Keratinocyte (primary cell): ENCODE data around the gene SPRED1. TPM values are rescaled to one million over a fixed set of nuclear protein-coding genes. Genes with fewer than 3 reads are reported as not detected.

Experiments
- DNase-seq: peaks from one replicate; pipeline ENCODE4 v3.0.0-alpha.2; 2011; ENCODE audit warnings: low read depth, missing footprints, low spot score
- FAIRE-seq: peaks from 2 replicates; lab custom pipeline; 2011; peaks lifted over from hg19 to GRCh38; lab: Jason Lieb, UNC
- H2AFZ ChIP-seq: 2 replicates; pipeline ENCODE4 v1.6.0; 2012; ENCODE audit warnings: low read length, control low read depth, inconsistent platforms; ENCODE audit not compliant: control insufficient read depth
- H3K27ac ChIP-seq: 2 replicates; pipeline ENCODE4 v1.5.1; 2011; ENCODE audit warnings: low read length; ENCODE audit not compliant: control insufficient read depth, insufficient read depth
- H3K27me3 ChIP-seq: 3 replicates; pipeline ENCODE4 v1.6.0; 2011; ENCODE audit warnings: low read length; ENCODE audit not compliant: control insufficient read depth, insufficient read depth; ENCODE audit errors: extremely low read depth
- H3K36me3 ChIP-seq, 2 experiments: 2 replicates in 1 of 2; 3 replicates in 1 of 2; pipeline ENCODE4 v1.5.1; 2011; ENCODE audit warnings: low read length in 2 of 2, mild to moderate bottlenecking in 1 of 2; ENCODE audit not compliant: control insufficient read depth in 2 of 2, insufficient read depth in 2 of 2; ENCODE audit errors: extremely low read depth in 1 of 2
- H3K4me1 ChIP-seq: 3 replicates; pipeline ENCODE4 v1.5.1; 2011; ENCODE audit warnings: low read length; ENCODE audit not compliant: control insufficient read depth, insufficient read depth; ENCODE audit errors: extremely low read depth
- H3K4me2 ChIP-seq: 3 replicates; pipeline ENCODE4 v1.6.0; 2011; ENCODE audit warnings: low read depth, low read length; ENCODE audit not compliant: control insufficient read depth, insufficient read depth; ENCODE audit errors: extremely low read depth
- H3K4me3 ChIP-seq, 3 experiments: fragments of 200-600 bp in 1 of 3; sonication (generic) in 1 of 3; 2 replicates in 2 of 3; 3 replicates in 1 of 3; pipeline ENCODE4 v1.5.1; 2011 to 2016; ENCODE audit warnings: low read length in 3 of 3, mild to moderate bottlenecking in 3 of 3, control low read depth in 2 of 3, inconsistent platforms in 1 of 3, low read depth in 1 of 3, mixed read lengths in 1 of 3, mixed run types in 1 of 3, moderate library complexity in 1 of 3; ENCODE audit not compliant: control insufficient read depth in 2 of 3, insufficient read depth in 2 of 3; ENCODE audit errors: extremely low read depth in 1 of 3
- H3K79me2 ChIP-seq: 2 replicates; pipeline ENCODE4 v1.6.0; 2012; ENCODE audit warnings: low read length; ENCODE audit not compliant: control insufficient read depth, insufficient read depth
- H3K9ac ChIP-seq: 3 replicates; pipeline ENCODE4 v1.6.0; 2011; ENCODE audit warnings: low read length; ENCODE audit not compliant: control insufficient read depth, insufficient read depth; ENCODE audit errors: extremely low read depth
- H3K9me1 ChIP-seq: 3 replicates; pipeline ENCODE4 v1.6.0; 2011; ENCODE audit warnings: low read length; ENCODE audit not compliant: control insufficient read depth, insufficient read depth; ENCODE audit errors: extremely low read depth
- H3K9me3 ChIP-seq: 2 replicates; pipeline ENCODE4 v1.5.1; 2012; ENCODE audit warnings: low read depth, low read length; ENCODE audit not compliant: control insufficient read depth
- H4K20me1 ChIP-seq: 3 replicates; pipeline ENCODE4 v1.6.0; 2011; ENCODE audit warnings: low read length; ENCODE audit not compliant: control insufficient read depth, insufficient read depth; ENCODE audit errors: extremely low read depth
- EZH2 ChIP-seq: IDR thresholded peaks from one replicate; pipeline ENCODE4 v1.6.1; 2012; ENCODE audit warnings: inconsistent platforms, mild to moderate bottlenecking, low read length, moderate library complexity
- dilution Hi-C: fragments of 300-500 bp; cut with MboI; formaldehyde crosslinking; loops from one replicate; pipeline ENCODE4 v1.7.0; 2020; ENCODE audit warnings: low sequenced_read_pairs; ENCODE audit not compliant: extremely low pct_ligation_motif_present
- polyA plus RNA-seq, 5 experiments: library from polyadenylated mRNA; depleted of rRNA in 3 of 5; stranded (reverse) in 3 of 5; stranded (forward) in 1 of 5; unstranded in 1 of 5; fragments of >200 nt; gene quantifications; 1 replicate in 1 of 5; 2 replicates in 3 of 5; 3 replicates in 1 of 5; pipeline versions ENCODE4 v1.2.1 to v1.2.3, GENCODE V29; 2011 to 2012; ENCODE audit warnings: missing spikeins in 2 of 5, low read depth in 1 of 5, low replicate concordance in 1 of 5
- TF ChIP-seq, protein P1 (sequence below), 3 experiments: IDR thresholded peaks in 1 of 3; conservative IDR thresholded peaks in 1 of 3; optimal IDR thresholded peaks in 1 of 3; 2 replicates in 2 of 3; 3 replicates in 1 of 3; pipeline versions ENCODE3 to v1.5.1; 2011; ENCODE audit warnings: low read length in 3 of 3, mild to moderate bottlenecking in 3 of 3, moderate library complexity in 2 of 3, control low read depth in 1 of 3, inconsistent platforms in 1 of 3; ENCODE audit not compliant: insufficient read depth in 2 of 3; ENCODE audit errors: extremely low read depth in 1 of 3

SPRED1 gene
- polyA plus RNA-seq, 1 donor (not counting 4 experiments of a cell fraction or from before 2014, with no cell fraction given), result 11.5 TPM

DNA sequence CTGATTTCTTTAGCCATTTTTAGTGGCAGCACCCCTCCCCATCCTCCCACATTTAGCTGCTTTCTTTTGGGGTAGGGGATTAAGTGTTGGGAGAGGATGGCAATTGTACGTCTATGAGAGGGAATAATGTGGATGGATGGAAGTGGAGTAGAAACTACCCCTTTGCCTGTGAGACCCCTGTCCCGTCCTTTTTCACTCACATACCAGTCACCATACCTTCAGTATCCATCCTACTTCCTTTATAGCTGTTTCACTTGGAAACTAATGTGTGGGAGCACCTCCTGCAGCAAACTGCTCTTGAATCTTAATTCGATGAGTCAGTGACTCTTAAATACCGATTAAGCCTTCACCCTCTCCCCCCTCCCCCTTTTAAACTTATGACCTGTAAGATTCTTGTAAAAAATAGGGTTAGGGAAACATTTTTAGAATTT, 730 bp downstream of the SPRED1 start:
- Histone ChIP-seq H3K4me3 (peak overlapping the region; percentile 79 to 98 (median 96)), H3K36me3 (no peaks in the 10 kb centered on the region), H3K4me1 (peaks cover 25% of the 10 kb centered on the region), H3K27me3 (no peaks in the 10 kb centered on the region), H3K9me3 (no peaks in the 10 kb centered on the region), H3K27ac (peak overlapping the region; percentile 70), H4K20me1 (peaks cover 4% of the 10 kb centered on the region), H3K9ac (peak overlapping the region; percentile 84), H3K79me2 (peaks cover 57% of the 10 kb centered on the region), H3K9me1 (no peaks in the 10 kb centered on the region), H2AFZ (peak overlapping the region; percentile 48), H3K4me2 (peak overlapping the region; percentile 80)
- peak; percentile 69 for FAIRE-seq
- dilution Hi-C loops, result no loop called here
- no peak for TF ChIP-seq EZH2
- TF ChIP-seq, protein P1, sequence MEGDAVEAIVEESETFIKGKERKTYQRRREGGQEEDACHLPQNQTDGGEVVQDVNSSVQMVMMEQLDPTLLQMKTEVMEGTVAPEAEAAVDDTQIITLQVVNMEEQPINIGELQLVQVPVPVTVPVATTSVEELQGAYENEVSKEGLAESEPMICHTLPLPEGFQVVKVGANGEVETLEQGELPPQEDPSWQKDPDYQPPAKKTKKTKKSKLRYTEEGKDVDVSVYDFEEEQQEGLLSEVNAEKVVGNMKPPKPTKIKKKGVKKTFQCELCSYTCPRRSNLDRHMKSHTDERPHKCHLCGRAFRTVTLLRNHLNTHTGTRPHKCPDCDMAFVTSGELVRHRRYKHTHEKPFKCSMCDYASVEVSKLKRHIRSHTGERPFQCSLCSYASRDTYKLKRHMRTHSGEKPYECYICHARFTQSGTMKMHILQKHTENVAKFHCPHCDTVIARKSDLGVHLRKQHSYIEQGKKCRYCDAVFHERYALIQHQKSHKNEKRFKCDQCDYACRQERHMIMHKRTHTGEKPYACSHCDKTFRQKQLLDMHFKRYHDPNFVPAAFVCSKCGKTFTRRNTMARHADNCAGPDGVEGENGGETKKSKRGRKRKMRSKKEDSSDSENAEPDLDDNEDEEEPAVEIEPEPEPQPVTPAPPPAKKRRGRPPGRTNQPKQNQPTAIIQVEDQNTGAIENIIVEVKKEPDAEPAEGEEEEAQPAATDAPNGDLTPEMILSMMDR (optimal IDR thresholded peaks at IDR 0.05 in 1 of 3, IDR thresholded peaks at IDR 0.05 in 1 of 3, conservative IDR thresholded peaks at IDR 0.05 in 1 of 3; ENCODE audit: extremely low read depth in 1 of 3, insufficient read depth in 2 of 3, low read length in 3 of 3), result no peak
- no peak for DNase-seq

DNA sequence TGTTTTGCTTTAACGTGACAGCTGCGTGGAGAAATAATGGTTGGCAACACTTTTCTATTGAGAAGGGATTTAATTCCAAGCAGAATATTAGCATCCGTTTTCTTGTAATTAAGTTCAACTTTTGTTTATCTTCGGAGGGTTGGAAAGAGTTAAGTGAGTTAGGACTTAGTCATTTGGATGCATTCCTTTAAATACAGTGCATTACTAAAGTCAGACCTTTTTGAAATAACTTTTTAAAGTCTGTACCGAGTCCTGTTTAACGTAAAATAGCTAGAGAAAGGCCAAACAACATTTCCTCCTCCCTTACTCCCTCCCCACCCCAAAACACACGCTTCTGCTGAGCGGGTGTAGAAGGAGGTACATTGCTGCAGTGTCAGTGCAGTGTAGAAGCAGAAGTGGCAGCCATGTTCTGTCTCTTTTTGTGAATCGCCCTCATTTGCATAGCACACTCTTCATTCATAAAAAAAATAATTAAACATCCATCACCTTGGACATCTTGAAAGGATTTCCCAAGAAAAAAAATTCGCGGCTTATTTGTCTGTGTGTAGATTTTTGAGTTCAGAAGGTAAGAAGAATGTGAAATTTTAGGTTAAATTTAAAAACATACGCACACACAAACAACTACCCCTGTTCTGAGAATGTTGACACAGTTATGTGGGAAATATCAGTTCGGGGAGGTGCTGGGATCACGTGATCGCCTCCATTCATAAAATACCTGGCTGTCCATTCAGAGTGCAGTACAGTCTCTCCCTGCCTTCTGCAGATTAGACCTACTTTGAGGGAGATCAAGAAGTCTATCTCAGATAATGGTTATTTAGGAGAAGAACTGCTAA, 1.6 kb downstream of the SPRED1 start:
- Histone ChIP-seq H3K9me1 (no peaks in the 10 kb centered on the region), H3K4me2 (peak overlapping the region; percentile 80), H3K9me3 (no peaks in the 10 kb centered on the region), H3K4me3 (peak overlapping the region; percentile 79 to 98 (median 96)), H3K27ac (peak overlapping the region; percentile 70), H3K9ac (peak overlapping the region; percentile 84), H2AFZ (peak overlapping the region; percentile 24), H3K36me3 (no peaks in the 10 kb centered on the region), H3K4me1 (peaks cover 25% of the 10 kb centered on the region), H4K20me1 (peaks cover 5% of the 10 kb centered on the region), H3K79me2 (peaks cover 66% of the 10 kb centered on the region), H3K27me3 (no peaks in the 10 kb centered on the region)
- TF ChIP-seq EZH2, result no peak
- TF ChIP-seq, protein P1 (optimal IDR thresholded peaks at IDR 0.05 in 1 of 3, IDR thresholded peaks at IDR 0.05 in 1 of 3, conservative IDR thresholded peaks at IDR 0.05 in 1 of 3; ENCODE audit: extremely low read depth in 1 of 3, insufficient read depth in 2 of 3, low read length in 3 of 3), result no peak
- dilution Hi-C loops, result no loop called here
- no peak for DNase-seq
- peak; percentile 17 for FAIRE-seq
